ENCODE measurements around the gene DHX34.

GRCh38 chr19:47377801-47378200 is 28.7 kb downstream of the DHX34 start:
- TF ChIP-seq POLR2A (IDR thresholded peaks at IDR 0.05) (no peak), EP300 (IDR thresholded peaks at IDR 0.05) (no peak), CTCF (IDR thresholded peaks at IDR 0.05) (no peak), POLR2AphosphoS5 (IDR thresholded peaks at IDR 0.05) (no peak)
